Keratinocyte (primary cell): ENCODE measurements around the gene PRDM4. TPM values are rescaled to one million over a fixed set of nuclear protein-coding genes. Genes with fewer than 3 reads are reported as not detected.

ENCODE experiments used
- DNase-seq: peaks from one replicate; pipeline ENCODE4 v3.0.0-alpha.2; 2011; ENCODE audit warnings: low read depth, missing footprints, low spot score
- FAIRE-seq: peaks from 2 replicates; lab custom pipeline; 2011; peaks lifted over from hg19 to GRCh38; lab: Jason Lieb, UNC
- H2AFZ ChIP-seq: 2 replicates; pipeline ENCODE4 v1.6.0; 2012; ENCODE audit warnings: low read length, control low read depth, inconsistent platforms; ENCODE audit not compliant: control insufficient read depth
- H3K27ac ChIP-seq: 2 replicates; pipeline ENCODE4 v1.5.1; 2011; ENCODE audit warnings: low read length; ENCODE audit not compliant: control insufficient read depth, insufficient read depth
- H3K27me3 ChIP-seq: 3 replicates; pipeline ENCODE4 v1.6.0; 2011; ENCODE audit warnings: low read length; ENCODE audit not compliant: control insufficient read depth, insufficient read depth; ENCODE audit errors: extremely low read depth
- H3K36me3 ChIP-seq, 2 experiments: 2 replicates in 1 of 2; 3 replicates in 1 of 2; pipeline ENCODE4 v1.5.1; 2011; ENCODE audit warnings: low read length in 2 of 2, mild to moderate bottlenecking in 1 of 2; ENCODE audit not compliant: control insufficient read depth in 2 of 2, insufficient read depth in 2 of 2; ENCODE audit errors: extremely low read depth in 1 of 2
- H3K4me1 ChIP-seq: 3 replicates; pipeline ENCODE4 v1.5.1; 2011; ENCODE audit warnings: low read length; ENCODE audit not compliant: control insufficient read depth, insufficient read depth; ENCODE audit errors: extremely low read depth
- H3K4me2 ChIP-seq: 3 replicates; pipeline ENCODE4 v1.6.0; 2011; ENCODE audit warnings: low read depth, low read length; ENCODE audit not compliant: control insufficient read depth, insufficient read depth; ENCODE audit errors: extremely low read depth
- H3K4me3 ChIP-seq, 3 experiments: fragments of 200-600 bp in 1 of 3; sonication (generic) in 1 of 3; 2 replicates in 2 of 3; 3 replicates in 1 of 3; pipeline ENCODE4 v1.5.1; 2011 to 2016; ENCODE audit warnings: low read length in 3 of 3, mild to moderate bottlenecking in 3 of 3, control low read depth in 2 of 3, inconsistent platforms in 1 of 3, low read depth in 1 of 3, mixed read lengths in 1 of 3, mixed run types in 1 of 3, moderate library complexity in 1 of 3; ENCODE audit not compliant: control insufficient read depth in 2 of 3, insufficient read depth in 2 of 3; ENCODE audit errors: extremely low read depth in 1 of 3
- H3K79me2 ChIP-seq: 2 replicates; pipeline ENCODE4 v1.6.0; 2012; ENCODE audit warnings: low read length; ENCODE audit not compliant: control insufficient read depth, insufficient read depth
- H3K9ac ChIP-seq: 3 replicates; pipeline ENCODE4 v1.6.0; 2011; ENCODE audit warnings: low read length; ENCODE audit not compliant: control insufficient read depth, insufficient read depth; ENCODE audit errors: extremely low read depth
- H3K9me1 ChIP-seq: 3 replicates; pipeline ENCODE4 v1.6.0; 2011; ENCODE audit warnings: low read length; ENCODE audit not compliant: control insufficient read depth, insufficient read depth; ENCODE audit errors: extremely low read depth
- H3K9me3 ChIP-seq: 2 replicates; pipeline ENCODE4 v1.5.1; 2012; ENCODE audit warnings: low read depth, low read length; ENCODE audit not compliant: control insufficient read depth
- H4K20me1 ChIP-seq: 3 replicates; pipeline ENCODE4 v1.6.0; 2011; ENCODE audit warnings: low read length; ENCODE audit not compliant: control insufficient read depth, insufficient read depth; ENCODE audit errors: extremely low read depth
- EZH2 ChIP-seq: IDR thresholded peaks from one replicate; pipeline ENCODE4 v1.6.1; 2012; ENCODE audit warnings: inconsistent platforms, mild to moderate bottlenecking, low read length, moderate library complexity
- dilution Hi-C: fragments of 300-500 bp; cut with MboI; formaldehyde crosslinking; loops from one replicate; pipeline ENCODE4 v1.7.0; 2020; ENCODE audit warnings: low sequenced_read_pairs; ENCODE audit not compliant: extremely low pct_ligation_motif_present
- polyA plus RNA-seq, 5 experiments: library from polyadenylated mRNA; depleted of rRNA in 3 of 5; stranded (reverse) in 3 of 5; stranded (forward) in 1 of 5; unstranded in 1 of 5; fragments of >200 nt; gene quantifications; 1 replicate in 1 of 5; 2 replicates in 3 of 5; 3 replicates in 1 of 5; pipeline versions ENCODE4 v1.2.1 to v1.2.3, GENCODE V29; 2011 to 2012; ENCODE audit warnings: missing spikeins in 2 of 5, low read depth in 1 of 5, low replicate concordance in 1 of 5
- TF ChIP-seq, protein P1 (sequence below), 3 experiments: IDR thresholded peaks in 1 of 3; conservative IDR thresholded peaks in 1 of 3; optimal IDR thresholded peaks in 1 of 3; 2 replicates in 2 of 3; 3 replicates in 1 of 3; pipeline versions ENCODE3 to v1.5.1; 2011; ENCODE audit warnings: low read length in 3 of 3, mild to moderate bottlenecking in 3 of 3, moderate library complexity in 2 of 3, control low read depth in 1 of 3, inconsistent platforms in 1 of 3; ENCODE audit not compliant: insufficient read depth in 2 of 3; ENCODE audit errors: extremely low read depth in 1 of 3

The PRDM4 gene
- polyA plus RNA-seq, 1 donor (not counting 4 experiments of a cell fraction or from before 2014, with no cell fraction given) = 26.5 TPM

DNA sequence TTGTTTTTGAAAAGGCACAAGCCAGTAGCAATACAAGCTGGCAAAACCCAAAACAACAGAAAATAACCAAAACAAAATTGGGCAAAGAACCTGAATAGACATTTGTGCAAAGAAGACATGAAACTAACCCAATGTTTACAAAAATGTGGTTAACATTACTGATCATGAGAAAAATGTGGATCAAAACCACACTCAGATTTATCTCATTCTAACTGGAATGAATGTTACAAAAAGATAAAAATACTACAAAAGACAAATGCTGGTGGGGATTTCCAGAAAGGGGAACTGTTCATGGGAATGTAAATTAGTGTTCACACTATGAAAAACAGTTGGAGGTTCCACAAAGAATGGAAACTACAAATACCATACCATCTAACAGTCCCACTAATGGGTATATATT is 40.2 kb upstream of the PRDM4 start:
- DNase-seq (no peak), FAIRE-seq (no peak)
- no peaks in the 10 kb centered on the region for H3K9me1 ChIP-seq
- H3K9ac ChIP-seq = no peak overlapping the region
- H3K9me3 ChIP-seq = no peaks in the 10 kb centered on the region
- H3K4me2 ChIP-seq = no peak overlapping the region
- H2AFZ ChIP-seq = no peak overlapping the region
- no peaks in the 10 kb centered on the region for H3K36me3 ChIP-seq
- H4K20me1 ChIP-seq = no peaks in the 10 kb centered on the region
- H3K27ac ChIP-seq = no peak overlapping the region
- no peaks in the 10 kb centered on the region for H3K4me1 ChIP-seq
- dilution Hi-C loops = no loop called here
- TF ChIP-seq, protein P1, sequence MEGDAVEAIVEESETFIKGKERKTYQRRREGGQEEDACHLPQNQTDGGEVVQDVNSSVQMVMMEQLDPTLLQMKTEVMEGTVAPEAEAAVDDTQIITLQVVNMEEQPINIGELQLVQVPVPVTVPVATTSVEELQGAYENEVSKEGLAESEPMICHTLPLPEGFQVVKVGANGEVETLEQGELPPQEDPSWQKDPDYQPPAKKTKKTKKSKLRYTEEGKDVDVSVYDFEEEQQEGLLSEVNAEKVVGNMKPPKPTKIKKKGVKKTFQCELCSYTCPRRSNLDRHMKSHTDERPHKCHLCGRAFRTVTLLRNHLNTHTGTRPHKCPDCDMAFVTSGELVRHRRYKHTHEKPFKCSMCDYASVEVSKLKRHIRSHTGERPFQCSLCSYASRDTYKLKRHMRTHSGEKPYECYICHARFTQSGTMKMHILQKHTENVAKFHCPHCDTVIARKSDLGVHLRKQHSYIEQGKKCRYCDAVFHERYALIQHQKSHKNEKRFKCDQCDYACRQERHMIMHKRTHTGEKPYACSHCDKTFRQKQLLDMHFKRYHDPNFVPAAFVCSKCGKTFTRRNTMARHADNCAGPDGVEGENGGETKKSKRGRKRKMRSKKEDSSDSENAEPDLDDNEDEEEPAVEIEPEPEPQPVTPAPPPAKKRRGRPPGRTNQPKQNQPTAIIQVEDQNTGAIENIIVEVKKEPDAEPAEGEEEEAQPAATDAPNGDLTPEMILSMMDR (optimal IDR thresholded peaks at IDR 0.05 in 1 of 3, IDR thresholded peaks at IDR 0.05 in 1 of 3, conservative IDR thresholded peaks at IDR 0.05 in 1 of 3; ENCODE audit: extremely low read depth in 1 of 3, insufficient read depth in 2 of 3, low read length in 3 of 3) = no peak
- TF ChIP-seq EZH2 = no peak
- no peaks in the 10 kb centered on the region for H3K79me2 ChIP-seq
- no peaks in the 10 kb centered on the region for H3K27me3 ChIP-seq
- H3K4me3 ChIP-seq = no peak overlapping the region

DNA sequence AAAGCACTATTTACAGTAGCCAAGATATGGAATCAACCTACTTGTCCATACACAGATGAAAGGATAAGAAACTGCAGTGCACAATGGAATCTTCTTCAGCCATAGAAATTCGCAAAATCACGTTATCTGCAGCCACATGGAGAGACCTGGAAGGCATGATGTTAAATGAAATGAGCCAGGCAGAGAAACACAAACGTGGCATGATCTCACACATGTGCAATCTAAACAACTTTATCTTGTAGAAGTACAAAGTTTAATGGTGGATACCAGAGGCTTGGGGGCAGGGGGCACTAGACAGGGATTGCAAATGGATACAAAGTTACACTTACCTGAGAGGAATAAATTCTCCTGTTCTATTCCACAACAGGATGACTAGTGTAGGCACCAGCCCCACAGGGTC is 37.6 kb upstream of the PRDM4 start:
- H2AFZ ChIP-seq = no peak overlapping the region
- no peak for DNase-seq
- TF ChIP-seq, protein P1 (optimal IDR thresholded peaks at IDR 0.05 in 1 of 3, IDR thresholded peaks at IDR 0.05 in 1 of 3, conservative IDR thresholded peaks at IDR 0.05 in 1 of 3; ENCODE audit: extremely low read depth in 1 of 3, insufficient read depth in 2 of 3, low read length in 3 of 3) = no peak
- no peak for TF ChIP-seq EZH2
- H3K9me3 ChIP-seq = no peaks in the 10 kb centered on the region
- no peak overlapping the region for H3K9ac ChIP-seq
- H3K36me3 ChIP-seq = no peaks in the 10 kb centered on the region
- no peaks in the 10 kb centered on the region for H3K9me1 ChIP-seq
- no peaks in the 10 kb centered on the region for H3K79me2 ChIP-seq
- FAIRE-seq = no peak
- H3K4me1 ChIP-seq = no peaks in the 10 kb centered on the region
- H3K27me3 ChIP-seq = no peaks in the 10 kb centered on the region
- H3K4me2 ChIP-seq = no peak overlapping the region
- H4K20me1 ChIP-seq = no peaks in the 10 kb centered on the region
- dilution Hi-C loops = no loop called here
- H3K4me3 ChIP-seq = no peak overlapping the region
- H3K27ac ChIP-seq = no peak overlapping the region
